ENCODE results near the gene STARD5. TPM values are rescaled to one million over a fixed set of nuclear protein-coding genes. Genes with fewer than 3 reads are reported as not detected.

STARD5 gene
- total and polyA plus RNA-seq, 2 of the 4 experiments (the other 2 are of a cell fraction), result 5.0 to 22.8 TPM

DNA sequence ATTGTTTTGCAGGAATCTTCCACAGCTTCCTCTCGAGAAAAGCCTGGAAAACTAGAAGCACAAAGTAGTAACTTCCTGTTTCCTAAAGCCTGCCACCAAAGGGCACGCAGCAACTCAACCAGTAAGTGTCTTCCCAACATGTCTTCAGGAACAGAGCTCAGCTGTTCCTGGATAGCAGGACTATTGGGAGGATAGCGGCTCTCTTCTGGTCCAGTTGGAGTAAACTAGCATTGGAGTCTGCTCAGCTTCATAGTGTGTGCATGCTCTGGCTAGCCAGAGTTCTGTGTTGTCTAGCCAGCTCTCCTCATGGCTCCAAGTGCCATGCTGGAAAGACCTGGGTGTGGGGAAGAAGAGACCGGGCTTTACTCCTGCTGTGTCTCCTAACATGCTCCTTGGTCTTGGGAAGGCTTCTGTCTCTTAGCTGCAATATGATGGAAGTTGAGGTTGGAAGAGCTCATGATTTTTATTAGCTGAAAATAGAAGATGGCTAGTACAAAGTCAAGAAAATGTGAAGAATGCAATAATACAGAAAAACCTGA lies 64.1 kb downstream of the STARD5 start:
- peaks cover 2% of the 10 kb centered on the region; the same call in 1 of the 2 replicates for H3K36me3 ChIP-seq (ENCODE audit: control insufficient read depth, insufficient read depth, low read length)
- TF ChIP-seq FOS (IDR thresholded peaks at IDR 0.05; ENCODE audit: low read depth, low read length) (no peak), SMC3 (IDR thresholded peaks at IDR 0.05; ENCODE audit: low read depth, low read length) (no peak), RFX5 (IDR thresholded peaks at IDR 0.05; ENCODE audit: low read depth, low read length) (no peak), MXI1 (IDR thresholded peaks at IDR 0.05; ENCODE audit: borderline replicate concordance, low read depth, low read length) (no peak), CEBPB (IDR thresholded peaks at IDR 0.05; ENCODE audit: low read depth, low read length) (no peak), RAD21 (IDR thresholded peaks at IDR 0.05; ENCODE audit: low read length) (no peak), POLR2A (IDR thresholded peaks at IDR 0.05; ENCODE audit: low read depth, low read length) (no peak), CHD1 (IDR thresholded peaks at IDR 0.05; ENCODE audit: low read depth, low read length) (no peak), MAZ (IDR thresholded peaks at IDR 0.05; ENCODE audit: borderline replicate concordance, low read depth, low read length) (no peak), RCOR1 (IDR thresholded peaks at IDR 0.05; ENCODE audit: insufficient replicate concordance, low read length) (no peak), MAFK (IDR thresholded peaks at IDR 0.05; ENCODE audit: low read depth, low read length) (no peak), NFE2L2 (IDR thresholded peaks at IDR 0.05; ENCODE audit: low read depth, low read length) (no peak), BHLHE40 (IDR thresholded peaks at IDR 0.05; ENCODE audit: low read depth, low read length) (no peak)
- TF ChIP-seq, protein P1, sequence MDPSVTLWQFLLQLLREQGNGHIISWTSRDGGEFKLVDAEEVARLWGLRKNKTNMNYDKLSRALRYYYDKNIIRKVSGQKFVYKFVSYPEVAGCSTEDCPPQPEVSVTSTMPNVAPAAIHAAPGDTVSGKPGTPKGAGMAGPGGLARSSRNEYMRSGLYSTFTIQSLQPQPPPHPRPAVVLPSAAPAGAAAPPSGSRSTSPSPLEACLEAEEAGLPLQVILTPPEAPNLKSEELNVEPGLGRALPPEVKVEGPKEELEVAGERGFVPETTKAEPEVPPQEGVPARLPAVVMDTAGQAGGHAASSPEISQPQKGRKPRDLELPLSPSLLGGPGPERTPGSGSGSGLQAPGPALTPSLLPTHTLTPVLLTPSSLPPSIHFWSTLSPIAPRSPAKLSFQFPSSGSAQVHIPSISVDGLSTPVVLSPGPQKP (IDR thresholded peaks at IDR 0.05; ENCODE audit: borderline replicate concordance, low read depth, low read length), result no peak
- TF ChIP-seq, protein P2, sequence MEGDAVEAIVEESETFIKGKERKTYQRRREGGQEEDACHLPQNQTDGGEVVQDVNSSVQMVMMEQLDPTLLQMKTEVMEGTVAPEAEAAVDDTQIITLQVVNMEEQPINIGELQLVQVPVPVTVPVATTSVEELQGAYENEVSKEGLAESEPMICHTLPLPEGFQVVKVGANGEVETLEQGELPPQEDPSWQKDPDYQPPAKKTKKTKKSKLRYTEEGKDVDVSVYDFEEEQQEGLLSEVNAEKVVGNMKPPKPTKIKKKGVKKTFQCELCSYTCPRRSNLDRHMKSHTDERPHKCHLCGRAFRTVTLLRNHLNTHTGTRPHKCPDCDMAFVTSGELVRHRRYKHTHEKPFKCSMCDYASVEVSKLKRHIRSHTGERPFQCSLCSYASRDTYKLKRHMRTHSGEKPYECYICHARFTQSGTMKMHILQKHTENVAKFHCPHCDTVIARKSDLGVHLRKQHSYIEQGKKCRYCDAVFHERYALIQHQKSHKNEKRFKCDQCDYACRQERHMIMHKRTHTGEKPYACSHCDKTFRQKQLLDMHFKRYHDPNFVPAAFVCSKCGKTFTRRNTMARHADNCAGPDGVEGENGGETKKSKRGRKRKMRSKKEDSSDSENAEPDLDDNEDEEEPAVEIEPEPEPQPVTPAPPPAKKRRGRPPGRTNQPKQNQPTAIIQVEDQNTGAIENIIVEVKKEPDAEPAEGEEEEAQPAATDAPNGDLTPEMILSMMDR (conservative IDR thresholded peaks at IDR 0.05; ENCODE audit: low read depth, low read length), result no peak
- TF ChIP-seq, protein P3, sequence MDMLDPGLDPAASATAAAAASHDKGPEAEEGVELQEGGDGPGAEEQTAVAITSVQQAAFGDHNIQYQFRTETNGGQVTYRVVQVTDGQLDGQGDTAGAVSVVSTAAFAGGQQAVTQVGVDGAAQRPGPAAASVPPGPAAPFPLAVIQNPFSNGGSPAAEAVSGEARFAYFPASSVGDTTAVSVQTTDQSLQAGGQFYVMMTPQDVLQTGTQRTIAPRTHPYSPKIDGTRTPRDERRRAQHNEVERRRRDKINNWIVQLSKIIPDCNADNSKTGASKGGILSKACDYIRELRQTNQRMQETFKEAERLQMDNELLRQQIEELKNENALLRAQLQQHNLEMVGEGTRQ (IDR thresholded peaks at IDR 0.05; ENCODE audit: low read depth, low read length), result no peak
- no peak overlapping the region for H3K56ac ChIP-seq (ENCODE audit: extremely low read depth, insufficient read depth, low read length)
- H2AK5ac ChIP-seq (ENCODE audit: low read depth, low read length), result no peak overlapping the region
- peak overlapping the region; percentile 26 for H2AFZ ChIP-seq (replicated peaks; ENCODE audit: low read length, poor library complexity)
- no peak overlapping the region for H4K5ac ChIP-seq (ENCODE audit: low read depth, low read length)
- H3K27ac ChIP-seq (ENCODE audit: insufficient read depth, low read length), result no peak overlapping the region
- H3K27me3 ChIP-seq (ENCODE audit: control insufficient read depth, insufficient read depth, low read length), result no peaks in the 10 kb centered on the region
- H3K9me1 ChIP-seq (ENCODE audit: insufficient read depth, low read length), result peaks cover 4% of the 10 kb centered on the region; the same call in 1 of the 2 replicates
- H2BK15ac ChIP-seq (ENCODE audit: low read depth, low read length), result peak overlapping the region; percentile 35; the same call in 1 of the 3 replicates
- no peak overlapping the region for H3K4me2 ChIP-seq (ENCODE audit: low read depth, low read length)
- no peaks in the 10 kb centered on the region for H3K79me1 ChIP-seq (ENCODE audit: low read depth in 1 of 2, low read length in 2 of 2)
- DNase-seq (no peak), ATAC-seq (ENCODE audit: low read depth) (no peak)
- intact Hi-C loops (cut with micrococcal nuclease), result no loop called here
- ChIA-PET CTCF (interaction anchor here (1.6 kb wide), 1 partner anchor 90 kb away, joined by 4 read pairs; no protein-coding TSS in a partner anchor), POLR2A (ENCODE audit: unreplicated experiment) (interaction anchor here (0.6 kb wide), 1 partner anchor 77 kb away, joined by 4 read pairs; no protein-coding TSS in a partner anchor)
- H3K9ac ChIP-seq (ENCODE audit: low read depth, low read length), result no peak overlapping the region
- no peak overlapping the region for H3K23ac ChIP-seq (ENCODE audit: low read depth, low read length)
- no peak overlapping the region for H3K4me3 ChIP-seq (ENCODE audit: insufficient read depth, low read depth, low read length)
- H4K91ac ChIP-seq (ENCODE audit: insufficient read depth, low read depth, low read length), result no peak overlapping the region
- no peak overlapping the region for H2BK5ac ChIP-seq (ENCODE audit: low read depth, low read length, poor library complexity, severe bottlenecking)
- H3K14ac ChIP-seq (replicated peaks; ENCODE audit: low read depth, low read length), result 0 out of 2 replicates have a peak overlapping the region, but pooled peaks have one; percentile 41
- BruUV-seq (replicated peaks), result no TSS peak
- dilution Hi-C loops (cut with HindIII; ENCODE audit: low sequenced_read_pairs, unreplicated experiment), result no loop called here
- H2AK9ac ChIP-seq (replicated peaks; ENCODE audit: low read depth, low read length, poor library complexity), result no peak overlapping the region
- H3K4me1 ChIP-seq (ENCODE audit: control insufficient read depth, insufficient read depth, low read length), result peaks cover 4% of the 10 kb centered on the region
- 0 out of 2 replicates have a peak overlapping the region, but pooled peaks have one; percentile 4 for H3K4ac ChIP-seq (ENCODE audit: low read depth, low read length)
- H2BK120ac ChIP-seq (ENCODE audit: low read depth, low read length), result no peak overlapping the region
- no peaks in the 10 kb centered on the region for H3K9me3 ChIP-seq (ENCODE audit: control insufficient read depth, insufficient read depth, low read length)
- in situ Hi-C loops (cut with MboI; ENCODE audit: low sequenced_read_pairs), result loop anchor here (10.0 kb wide), 1 partner anchor 265 kb away; no protein-coding TSS in a partner anchor
- H4K8ac ChIP-seq (ENCODE audit: low read depth in 2 of 2, low read length in 2 of 2), result no peak overlapping the region
- H3K18ac ChIP-seq (ENCODE audit: low read depth, low read length), result no peak overlapping the region
- no peaks in the 10 kb centered on the region for H4K20me1 ChIP-seq (ENCODE audit: insufficient read depth, low read length)
- H2BK20ac ChIP-seq (ENCODE audit: low read depth, low read length), result no peak overlapping the region
- WGBS, 2 experiments (ENCODE audit: extremely low coverage in 2 of 2, insufficient read length in 1 of 2), result no CpG with 5 or more reads among the region's 4 CpGs

All from IMR-90 (cell line).